Right lobe of liver (tissue), 6 donors: ENCODE results near the gene SPRED1. TPM values are rescaled to one million over a fixed set of nuclear protein-coding genes. Genes with fewer than 3 reads are reported as not detected.

Source experiments
- ATAC-seq, 4 donors: fragments of 200-7000 bp; cut with Tn5 transposase; one replicate each; pipeline ENCODE4 v1.9.1; 2020; ENCODE audit warnings: mild to moderate bottlenecking in 4 of 4, moderate library complexity in 4 of 4
- DNase-seq, 3 donors: peaks; one replicate each; pipeline ENCODE4 v3.0.0-alpha.2; 2020
- H3K27ac ChIP-seq, 3 donors: fragments of 200-600 bp; one replicate each; pipeline ENCODE4 v1.8.0; 2022
- H3K27me3 ChIP-seq, 2 donors: fragments of 200-600 bp; one replicate each; pipeline ENCODE4 v1.8.0; 2022
- H3K36me3 ChIP-seq, 4 donors: fragments of 200-600 bp; sonication (generic) in 1 of 4; one replicate each; pipeline versions ENCODE4 v1.5.1 to v1.8.0; 2017 to 2022; ENCODE audit warnings: control low read depth in 1 of 4
- H3K4me1 ChIP-seq, 4 donors: fragments of 200-600 bp; sonication (generic) in 1 of 4; one replicate each; pipeline versions ENCODE4 v1.5.1 to v1.8.0; 2017 to 2022; ENCODE audit warnings: control low read depth in 1 of 4
- H3K4me3 ChIP-seq, 3 donors: fragments of 200-600 bp; one replicate each; pipeline ENCODE4 v1.8.0; 2022
- H3K9me3 ChIP-seq, 4 donors: fragments of 200-600 bp; sonication (generic) in 1 of 4; one replicate each; pipeline versions ENCODE4 v1.5.1 to v1.8.0; 2017 to 2022; ENCODE audit warnings: control low read depth in 1 of 4
- POLR2A ChIP-seq: fragments of 450-650 bp; IDR thresholded peaks from one replicate; pipeline ENCODE4 v1.6.1; 2017; ENCODE audit warnings: antibody characterized with exemption, mild to moderate bottlenecking
- WGBS: methylation state at CpG from one replicate; pipeline ENCODE4 v1.1.6; 2018; ENCODE audit warnings: low coverage, low lambda C conversion rate; ENCODE audit not compliant: insufficient coverage; ENCODE audit errors: missing lambda C conversion rate; 5-methylcytosine and 5-hydroxymethylcytosine counted together
- intact Hi-C, 2 donors: fragments of 100-400 bp; cut with DNase I; formaldehyde crosslinking; loops; one replicate each; pipeline versions ENCODE4 v1.11.2 to v1.14.1; 2022
- total RNA-seq, 6 experiments: library from RNA; depleted of rRNA in 2 of 6; stranded (reverse); fragments of >200 nt in 2 of 6; fragmentation: NEBNext Ultra II Directional in 3 of 6; extraction: Animal tissue kit (Norgen Biotek cat#: 25700) in 3 of 6; gene quantifications; one replicate each; pipeline versions ENCODE4 v1.1.0 to v1.2.4, GENCODE V29; 2016 to 2023
- TF ChIP-seq, protein P1 (sequence below), 4 donors: fragments of 200-600 bp in 3 of 4; fragments of 450-650 bp in 1 of 4; IDR thresholded peaks; one replicate each; pipeline versions ENCODE4 v1.5.1 to v1.8.0; 2016 to 2022; ENCODE audit warnings: antibody characterized with exemption in 4 of 4, mild to moderate bottlenecking in 2 of 4
- donor health status: DM: no; HTN: yes; CAD: no.
- donor health status: DM: no; HTN: no; CAD: no.
- donor health status: DM: no; HTN: no; CAD: no.
- donor health status: DM: no; HTN: yes; CAD: no.
- donor health status: DM: no; HTN: yes; CAD: no.

SPRED1 gene
- total RNA-seq, 6 experiments from 2014 or later: 4.5 to 9.6 (median 5.3) TPM

DNA sequence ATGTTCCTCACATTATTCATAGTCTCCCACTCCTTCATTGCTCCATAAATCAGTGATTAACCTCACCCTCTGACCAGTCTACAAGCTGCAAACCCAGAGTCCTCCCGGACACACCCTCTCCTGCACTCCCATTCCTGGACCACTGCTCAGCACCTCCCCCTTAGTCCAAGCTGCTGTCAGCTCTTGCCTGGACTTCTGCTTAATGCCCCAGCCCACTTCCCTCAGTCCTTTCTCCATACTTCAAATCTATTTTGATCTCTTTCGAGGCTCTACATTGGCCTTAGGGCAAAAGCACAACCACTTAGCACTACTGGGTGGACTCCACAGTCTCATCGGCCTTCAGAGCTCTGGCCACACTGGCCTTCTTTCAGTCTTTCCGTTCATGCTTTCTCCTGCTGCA is 121.9 kb downstream of the SPRED1 start:
- no peak for TF ChIP-seq POLR2A
- TF ChIP-seq, protein P1, sequence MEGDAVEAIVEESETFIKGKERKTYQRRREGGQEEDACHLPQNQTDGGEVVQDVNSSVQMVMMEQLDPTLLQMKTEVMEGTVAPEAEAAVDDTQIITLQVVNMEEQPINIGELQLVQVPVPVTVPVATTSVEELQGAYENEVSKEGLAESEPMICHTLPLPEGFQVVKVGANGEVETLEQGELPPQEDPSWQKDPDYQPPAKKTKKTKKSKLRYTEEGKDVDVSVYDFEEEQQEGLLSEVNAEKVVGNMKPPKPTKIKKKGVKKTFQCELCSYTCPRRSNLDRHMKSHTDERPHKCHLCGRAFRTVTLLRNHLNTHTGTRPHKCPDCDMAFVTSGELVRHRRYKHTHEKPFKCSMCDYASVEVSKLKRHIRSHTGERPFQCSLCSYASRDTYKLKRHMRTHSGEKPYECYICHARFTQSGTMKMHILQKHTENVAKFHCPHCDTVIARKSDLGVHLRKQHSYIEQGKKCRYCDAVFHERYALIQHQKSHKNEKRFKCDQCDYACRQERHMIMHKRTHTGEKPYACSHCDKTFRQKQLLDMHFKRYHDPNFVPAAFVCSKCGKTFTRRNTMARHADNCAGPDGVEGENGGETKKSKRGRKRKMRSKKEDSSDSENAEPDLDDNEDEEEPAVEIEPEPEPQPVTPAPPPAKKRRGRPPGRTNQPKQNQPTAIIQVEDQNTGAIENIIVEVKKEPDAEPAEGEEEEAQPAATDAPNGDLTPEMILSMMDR (IDR thresholded peaks at IDR 0.05): no peak
- Histone ChIP-seq H3K9me3 (no peaks in the 10 kb centered on the region), H3K27ac (no peak overlapping the region), H3K27me3 (no peaks in the 10 kb centered on the region), H3K4me3 (no peak overlapping the region), H3K4me1 (no peaks in the 10 kb centered on the region), H3K36me3 (no peaks in the 10 kb centered on the region)
- ATAC-seq (no peak), DNase-seq (no peak)
- WGBS: 61% methylated on average over 4 of the region's 4 CpGs
- intact Hi-C loops: no loop called here

- WGBS: 49% methylated on average over 2 of the region's 2 CpGs
- Histone ChIP-seq H3K27ac (no peak overlapping the region), H3K9me3 (no peaks in the 10 kb centered on the region), H3K4me3 (no peak overlapping the region), H3K36me3 (no peaks in the 10 kb centered on the region), H3K4me1 (no peaks in the 10 kb centered on the region), H3K27me3 (no peaks in the 10 kb centered on the region)
- DNase-seq (no peak), ATAC-seq (no peak)
- intact Hi-C loops: no loop called here
- TF ChIP-seq POLR2A: no peak
- TF ChIP-seq, protein P1 (IDR thresholded peaks at IDR 0.05): no peak
Observed at GRCh38 chr15:38376081-38376480, 123.4 kb downstream of the SPRED1 start.

DNA sequence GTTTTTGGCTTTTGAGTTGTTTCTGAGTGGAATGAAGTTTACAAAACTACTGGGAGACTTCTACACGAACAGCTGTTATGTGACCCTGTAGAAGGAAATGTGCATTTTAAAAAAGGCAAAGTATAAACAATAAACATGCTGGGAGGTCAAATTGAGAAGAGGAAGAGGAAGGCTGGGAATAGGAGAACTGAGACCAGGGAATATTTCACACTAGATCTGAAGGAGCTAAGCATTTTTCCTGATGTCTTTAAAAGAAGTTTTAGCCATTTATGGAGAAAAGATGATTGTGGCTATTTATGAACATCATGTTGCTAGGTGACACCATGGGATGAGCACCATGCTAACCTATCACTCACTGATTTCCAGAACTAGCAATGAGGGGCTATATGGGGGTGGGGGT is 125.0 kb downstream of the SPRED1 start:
- no peaks in the 10 kb centered on the region for H3K27me3 ChIP-seq
- no peaks in the 10 kb centered on the region for H3K9me3 ChIP-seq
- TF ChIP-seq POLR2A: no peak
- TF ChIP-seq, protein P1 (IDR thresholded peaks at IDR 0.05): no peak
- ATAC-seq (peak; percentile 13 to 43 (median 28)), DNase-seq (no peak)
- H3K27ac ChIP-seq: peak overlapping the region; percentile 20 to 40 (median 34)
- no peak overlapping the region for H3K4me3 ChIP-seq
- WGBS: 44% methylated on average over 1 of the region's 1 CpG
- no peaks in the 10 kb centered on the region for H3K36me3 ChIP-seq
- intact Hi-C loops: no loop called here
- no peaks in the 10 kb centered on the region for H3K4me1 ChIP-seq

- TF ChIP-seq POLR2A: no peak
- TF ChIP-seq, protein P1 (IDR thresholded peaks at IDR 0.05): no peak
- intact Hi-C loops: no loop called here
- DNase-seq (peak; percentile 47 to 58 (median 51)), ATAC-seq (peak; percentile 63 to 80 (median 74))
- Histone ChIP-seq H3K9me3 (no peaks in the 10 kb centered on the region), H3K27ac (peak overlapping the region; percentile 20 to 40 (median 38)), H3K4me3 (no peak overlapping the region), H3K36me3 (no peaks in the 10 kb centered on the region), H3K4me1 (no peaks in the 10 kb centered on the region), H3K27me3 (no peaks in the 10 kb centered on the region)
- WGBS: 20% methylated on average over 10 of the region's 10 CpGs
Observed at GRCh38 chr15:38378161-38378560, 125.5 kb downstream of the SPRED1 start.
